ENCODE results near the gene KRT8.

DNA sequence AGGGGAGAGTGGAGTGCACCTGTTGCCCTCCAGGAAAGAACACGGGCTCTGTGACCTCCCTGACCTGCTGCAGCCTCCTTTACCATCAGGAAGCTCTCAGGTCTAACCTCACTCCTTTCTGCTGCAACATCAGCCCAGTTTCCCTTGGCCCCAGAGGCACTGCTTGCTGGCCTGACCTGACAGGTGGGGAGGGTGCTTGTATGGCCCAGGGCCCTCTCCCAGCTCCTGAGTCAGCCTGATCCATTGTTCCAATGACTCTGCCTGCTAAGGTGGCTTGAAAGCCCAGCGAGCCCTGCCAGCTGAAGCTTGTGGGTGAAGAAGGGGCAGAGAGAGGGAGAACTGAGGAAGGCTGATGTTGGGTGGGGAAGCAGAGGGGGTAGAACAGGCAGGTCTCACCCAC lies 42.9 kb downstream of the KRT8 start:
- TF ChIP-seq, protein P1, sequence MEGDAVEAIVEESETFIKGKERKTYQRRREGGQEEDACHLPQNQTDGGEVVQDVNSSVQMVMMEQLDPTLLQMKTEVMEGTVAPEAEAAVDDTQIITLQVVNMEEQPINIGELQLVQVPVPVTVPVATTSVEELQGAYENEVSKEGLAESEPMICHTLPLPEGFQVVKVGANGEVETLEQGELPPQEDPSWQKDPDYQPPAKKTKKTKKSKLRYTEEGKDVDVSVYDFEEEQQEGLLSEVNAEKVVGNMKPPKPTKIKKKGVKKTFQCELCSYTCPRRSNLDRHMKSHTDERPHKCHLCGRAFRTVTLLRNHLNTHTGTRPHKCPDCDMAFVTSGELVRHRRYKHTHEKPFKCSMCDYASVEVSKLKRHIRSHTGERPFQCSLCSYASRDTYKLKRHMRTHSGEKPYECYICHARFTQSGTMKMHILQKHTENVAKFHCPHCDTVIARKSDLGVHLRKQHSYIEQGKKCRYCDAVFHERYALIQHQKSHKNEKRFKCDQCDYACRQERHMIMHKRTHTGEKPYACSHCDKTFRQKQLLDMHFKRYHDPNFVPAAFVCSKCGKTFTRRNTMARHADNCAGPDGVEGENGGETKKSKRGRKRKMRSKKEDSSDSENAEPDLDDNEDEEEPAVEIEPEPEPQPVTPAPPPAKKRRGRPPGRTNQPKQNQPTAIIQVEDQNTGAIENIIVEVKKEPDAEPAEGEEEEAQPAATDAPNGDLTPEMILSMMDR (IDR thresholded peaks at IDR 0.05) = no peak
- TF ChIP-seq EZH2 (IDR thresholded peaks at IDR 0.05; ENCODE audit: borderline replicate concordance, insufficient read depth, low read depth, low read length, poor library complexity, severe bottlenecking) = no peak
